Epidermal melanocyte (primary cell): ENCODE results near the gene C5orf47.
A peak's percentile ranks its signal among the peaks of the same experiment; 100 is the strongest.

Source experiments
- DNase-seq: peaks from one replicate; pipeline ENCODE4 v3.0.0; 2011; ENCODE audit warnings: low spot score; ENCODE audit not compliant: insufficient read length

C5orf47 gene

GRCh38 chr5:174044466-174045254, 55.7 kb downstream of the C5orf47 start:
- DNase-seq = no peak

GRCh38 chr5:174045470-174046025, 56.6 kb downstream of the C5orf47 start, which contains the start of gene NSG2:
Gene NSG2, plus strand, starts transcription at chr5:174045706. Its CDS starts 1,050 bp downstream, at chr5:174046756.
- peak; percentile 40 for DNase-seq

GRCh38 chr5:174046558-174046957, 57.6 kb downstream of the C5orf47 start:
- no peak for DNase-seq

DNA sequence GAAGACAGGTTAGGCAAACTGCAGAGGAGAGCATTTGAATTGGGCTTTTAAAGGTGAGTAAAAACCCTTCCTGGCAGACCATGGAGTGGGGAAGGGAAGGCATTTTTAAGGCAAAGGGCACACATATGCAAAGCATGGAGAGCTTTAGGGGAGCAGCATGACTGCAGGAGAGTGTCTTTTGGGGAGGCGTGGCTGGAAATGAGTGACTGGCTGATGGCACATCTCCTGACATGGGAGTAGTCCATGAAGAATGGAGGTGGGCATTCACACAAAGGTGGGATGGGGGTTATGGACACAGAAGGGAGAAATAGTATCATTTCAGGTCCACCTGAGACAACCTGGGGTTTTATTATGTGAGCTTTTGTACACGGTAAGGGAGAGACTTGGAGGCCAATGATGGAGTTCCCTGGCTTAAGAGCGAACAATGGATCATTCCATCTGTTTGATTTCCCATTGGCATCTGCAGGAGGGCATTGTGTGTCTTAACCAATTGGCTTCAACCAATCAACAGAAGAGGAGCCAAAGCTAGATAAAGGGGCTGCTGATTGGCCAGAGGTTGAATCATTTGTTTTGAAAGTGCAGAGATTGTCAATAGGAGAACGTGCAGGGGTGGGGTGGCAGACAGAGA, 58.6 kb downstream of the C5orf47 start:
- no peak for DNase-seq

GRCh38 chr5:174052636-174053035, 63.7 kb downstream of the C5orf47 start:
- no peak for DNase-seq

DNA sequence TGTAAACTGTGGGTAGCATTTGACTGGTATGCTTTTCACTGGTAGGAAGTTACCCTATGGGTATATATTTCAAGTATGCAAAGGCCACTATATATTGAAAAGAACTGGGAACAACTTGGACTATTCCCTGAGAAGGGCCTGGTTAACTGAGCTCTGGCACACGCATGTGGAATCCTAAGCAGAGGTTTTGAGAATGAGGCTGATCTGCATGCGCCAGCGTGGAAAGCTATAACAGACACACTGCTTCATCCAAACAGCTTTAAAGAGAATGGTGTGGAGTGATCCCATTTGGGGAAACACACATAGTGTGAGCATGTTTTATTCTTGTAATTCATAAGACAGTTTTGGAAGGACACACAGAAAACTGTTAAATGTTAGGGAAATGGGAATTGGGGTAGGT, 64.9 kb downstream of the C5orf47 start:
- no peak for DNase-seq
